Stimulated activated CD4-positive, alpha-beta T cell treated with anti-CD3 and anti-CD28 coated beads, TNF-alpha, amount 100 ng/mL, for 24 hours (primary cell): ENCODE measurements around the gene MAD2L2.
A peak's percentile ranks its signal among the peaks of the same experiment; 100 is the strongest.

Experiments
- DNase-seq, 3 experiments: peaks; one replicate each; pipeline ENCODE4 v3.0.0-alpha.2; 2020; ENCODE audit warnings: low read depth in 3 of 3

The MAD2L2 gene

GRCh38 chr1:11682287-11682771 lies 1.4 kb upstream of the MAD2L2 start:
- no peak for DNase-seq

DNA sequence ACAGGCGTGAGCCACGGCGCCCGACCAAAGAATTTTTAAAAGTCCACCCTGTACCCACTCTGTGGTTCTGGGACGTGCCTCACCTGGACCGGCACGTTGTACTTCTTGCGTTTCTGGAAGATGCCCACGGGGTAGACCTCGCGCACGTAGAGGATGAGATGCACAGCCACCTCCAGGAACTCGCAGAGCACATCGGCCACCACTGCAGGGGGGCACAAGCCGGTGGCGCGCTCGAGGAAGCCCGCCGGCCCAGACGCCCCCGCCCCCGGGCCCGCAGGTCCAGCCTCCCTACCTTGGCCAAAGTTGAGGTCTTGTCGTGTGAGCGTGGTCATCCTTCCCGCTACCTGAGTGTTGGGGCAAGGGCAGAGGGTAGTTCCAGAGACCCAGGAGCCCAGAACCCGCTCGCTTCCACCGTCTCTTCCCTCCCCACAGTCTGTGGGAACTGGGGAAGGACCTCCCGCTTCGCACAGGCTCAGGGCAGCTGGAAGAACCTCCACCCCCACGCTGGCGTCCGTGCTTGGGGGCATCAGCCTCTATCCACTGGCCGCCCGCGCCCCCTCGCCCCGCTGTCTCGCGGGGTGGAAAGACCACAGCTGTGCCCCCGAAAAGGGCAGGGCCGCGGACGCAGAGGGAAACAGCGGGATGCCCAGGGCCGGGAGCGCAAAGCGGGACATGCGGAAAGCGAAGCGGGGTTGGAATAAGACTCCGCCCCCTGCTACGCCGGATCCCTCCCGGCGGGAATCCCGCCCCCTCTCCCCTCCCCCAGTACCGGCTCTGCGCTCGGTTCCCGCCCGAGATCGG lies 478 bp downstream of the MAD2L2 start:
- no peak for DNase-seq

DNA sequence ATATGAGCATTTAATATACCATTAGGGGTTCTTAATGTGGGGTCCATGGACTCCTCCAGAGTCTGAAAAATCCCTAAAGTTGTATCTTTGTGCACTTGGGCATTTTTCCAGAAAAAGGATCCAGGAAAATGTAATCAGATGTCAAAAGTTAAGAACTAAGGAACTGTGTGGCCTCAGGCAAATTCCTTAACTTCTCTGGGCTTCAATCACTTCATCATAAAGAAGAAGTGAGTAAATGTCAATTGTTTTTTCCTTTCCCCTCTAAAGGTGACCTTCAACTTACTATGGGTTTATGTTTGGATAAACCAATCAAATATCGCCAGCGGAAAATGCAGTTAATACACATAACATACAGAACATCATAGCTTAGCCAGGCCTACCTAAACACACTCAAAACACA lies 2.5 kb downstream of the MAD2L2 start:
- DNase-seq = no peak

- DNase-seq = no peak
Observed at GRCh38 chr1:11676386-11677103, 4.4 kb downstream of the MAD2L2 start.

- DNase-seq = no peak
Observed at GRCh38 chr1:11675325-11675724, 5.6 kb downstream of the MAD2L2 start.

DNA sequence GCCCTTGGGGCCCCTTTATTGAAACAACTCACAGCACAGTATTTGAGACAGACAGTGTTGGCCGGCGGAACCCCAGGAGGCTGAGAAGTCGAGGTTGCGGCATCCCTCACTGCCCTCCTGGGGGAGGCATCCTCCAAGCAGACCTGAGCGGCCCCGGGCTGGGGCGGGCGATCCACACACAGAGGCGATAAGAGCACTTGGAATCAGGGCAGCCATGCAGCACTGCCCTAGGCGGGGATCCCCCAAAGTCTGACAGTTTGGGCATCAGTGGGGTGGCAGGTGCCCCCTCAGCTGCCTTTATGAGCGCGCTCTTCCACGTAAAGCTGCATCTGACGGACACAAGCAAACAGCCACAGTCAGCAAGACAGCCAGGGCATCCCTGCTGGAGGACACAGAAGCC lies 6.5 kb downstream of the MAD2L2 start:
- no peak for DNase-seq

DNA sequence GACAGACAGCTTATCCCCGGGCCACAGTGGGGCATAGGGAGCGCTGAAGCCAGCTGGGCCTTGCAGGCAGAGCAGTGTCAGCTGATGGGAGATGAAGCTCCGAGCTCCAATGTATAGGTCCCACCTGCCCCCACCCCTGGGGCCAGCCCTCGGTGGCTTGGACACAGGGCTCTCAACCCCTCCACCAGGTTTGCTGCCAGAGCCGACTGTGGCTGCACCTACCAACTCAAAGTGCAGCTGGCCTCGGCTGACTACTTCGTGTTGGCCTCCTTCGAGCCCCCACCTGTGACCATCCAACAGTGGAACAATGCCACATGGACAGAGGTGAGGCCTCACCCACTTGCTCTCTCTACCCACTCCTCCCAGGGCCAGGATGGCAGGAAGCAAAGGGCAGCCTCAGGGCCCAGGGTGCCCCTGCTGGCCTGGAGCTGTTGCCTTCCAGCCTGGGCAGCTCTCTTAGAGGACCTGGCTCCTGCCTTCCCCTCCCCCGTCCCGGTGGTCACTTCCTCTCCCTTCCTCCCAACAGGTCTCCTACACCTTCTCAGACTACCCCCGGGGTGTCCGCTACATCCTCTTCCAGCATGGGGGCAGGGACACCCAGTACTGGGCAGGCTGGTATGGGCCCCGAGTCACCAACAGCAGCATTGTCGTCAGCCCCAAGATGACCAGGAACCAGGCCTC lies 7.7 kb downstream of the MAD2L2 start:
- no peak for DNase-seq

GRCh38 chr1:11671544-11672286 lies 9.2 kb downstream of the MAD2L2 start:
- no peak for DNase-seq

DNA sequence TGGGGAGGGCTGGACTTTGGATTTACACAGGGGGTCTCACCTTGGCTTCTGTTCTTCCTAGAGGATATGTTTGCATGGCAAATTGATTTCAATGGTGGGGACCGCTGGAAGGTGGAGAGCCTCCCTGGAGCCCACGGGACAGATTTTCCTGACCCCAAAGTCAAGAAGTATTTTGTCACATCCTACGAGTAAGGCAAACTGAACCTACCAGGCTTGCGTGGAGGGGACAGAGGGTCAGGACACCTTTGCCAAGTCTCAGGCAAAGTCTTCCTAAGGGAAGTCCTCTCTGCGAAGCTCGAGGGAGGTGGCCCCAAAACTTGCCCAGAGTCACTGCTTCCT lies 9.8 kb downstream of the MAD2L2 start:
- no peak for DNase-seq

- no peak for DNase-seq
Observed at GRCh38 chr1:11670747-11671146, 10.2 kb downstream of the MAD2L2 start.

GRCh38 chr1:11668516-11668915 lies 12.4 kb downstream of the MAD2L2 start:
- no peak for DNase-seq

DNA sequence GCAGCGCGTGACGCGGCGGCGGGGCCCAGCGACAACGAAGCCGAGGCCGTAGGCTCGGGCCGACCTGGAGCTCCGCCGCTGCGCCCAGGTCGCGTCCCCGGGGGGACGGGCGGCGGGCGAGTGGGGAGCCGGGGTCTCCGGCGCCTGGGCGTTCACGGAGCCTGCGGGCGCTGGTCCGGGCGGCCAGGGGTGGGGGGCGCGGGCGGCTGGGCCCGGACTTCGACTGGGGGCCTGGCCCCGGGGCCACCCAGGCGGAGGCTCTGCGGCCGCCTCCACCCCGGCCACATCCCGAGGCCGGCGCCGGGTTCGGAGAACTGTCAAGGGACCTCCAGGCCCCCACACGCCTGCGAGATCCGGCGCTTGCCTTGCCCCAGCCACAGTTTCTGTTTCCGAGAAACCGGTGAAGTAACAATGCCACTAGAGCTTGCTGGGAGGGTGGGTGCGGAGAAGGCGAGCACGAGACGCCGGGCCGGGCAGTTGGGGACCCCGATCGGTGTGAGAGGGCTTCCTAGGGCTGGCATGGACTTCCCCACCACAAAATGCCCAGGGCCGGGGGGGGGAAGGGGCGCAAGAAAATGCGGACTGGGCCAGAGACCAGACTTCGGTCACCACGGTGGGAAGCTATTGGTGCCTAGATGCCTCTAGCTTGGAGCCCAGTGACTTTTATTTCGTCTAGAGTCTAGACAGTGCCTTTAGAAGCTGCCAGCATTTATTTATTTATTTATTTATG lies 16.4 kb downstream of the MAD2L2 start:
- peak in 1 of 3 experiments; percentile 47 for DNase-seq

GRCh38 chr1:11661103-11661502 lies 19.8 kb downstream of the MAD2L2 start:
- DNase-seq = no peak

GRCh38 chr1:11659748-11660147 lies 21.2 kb downstream of the MAD2L2 start:
- no peak for DNase-seq

GRCh38 chr1:11658542-11658941 lies 22.4 kb downstream of the MAD2L2 start:
- DNase-seq = no peak

DNA sequence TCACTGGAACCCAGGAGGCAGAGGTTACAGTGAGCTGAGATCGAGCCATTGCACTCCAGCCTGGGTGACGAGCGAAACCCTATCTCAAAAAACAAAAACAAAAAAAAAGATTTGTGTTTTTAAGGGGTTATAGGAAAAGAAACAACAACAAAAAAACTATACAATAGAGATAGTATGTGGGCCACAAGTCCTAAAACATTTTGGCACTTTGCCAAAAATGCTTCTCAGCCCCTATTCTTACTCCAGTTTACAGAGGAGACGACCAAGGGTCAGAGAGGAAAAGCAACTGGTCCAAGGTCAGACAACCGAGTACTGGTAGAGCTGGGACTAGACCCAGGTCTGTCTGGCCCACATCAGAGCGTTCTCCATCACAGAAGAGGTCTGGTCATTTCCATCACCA lies 23.3 kb downstream of the MAD2L2 start:
- DNase-seq = no peak

GRCh38 chr1:11654939-11655808 lies 25.8 kb downstream of the MAD2L2 start:
- DNase-seq = no peak

DNA sequence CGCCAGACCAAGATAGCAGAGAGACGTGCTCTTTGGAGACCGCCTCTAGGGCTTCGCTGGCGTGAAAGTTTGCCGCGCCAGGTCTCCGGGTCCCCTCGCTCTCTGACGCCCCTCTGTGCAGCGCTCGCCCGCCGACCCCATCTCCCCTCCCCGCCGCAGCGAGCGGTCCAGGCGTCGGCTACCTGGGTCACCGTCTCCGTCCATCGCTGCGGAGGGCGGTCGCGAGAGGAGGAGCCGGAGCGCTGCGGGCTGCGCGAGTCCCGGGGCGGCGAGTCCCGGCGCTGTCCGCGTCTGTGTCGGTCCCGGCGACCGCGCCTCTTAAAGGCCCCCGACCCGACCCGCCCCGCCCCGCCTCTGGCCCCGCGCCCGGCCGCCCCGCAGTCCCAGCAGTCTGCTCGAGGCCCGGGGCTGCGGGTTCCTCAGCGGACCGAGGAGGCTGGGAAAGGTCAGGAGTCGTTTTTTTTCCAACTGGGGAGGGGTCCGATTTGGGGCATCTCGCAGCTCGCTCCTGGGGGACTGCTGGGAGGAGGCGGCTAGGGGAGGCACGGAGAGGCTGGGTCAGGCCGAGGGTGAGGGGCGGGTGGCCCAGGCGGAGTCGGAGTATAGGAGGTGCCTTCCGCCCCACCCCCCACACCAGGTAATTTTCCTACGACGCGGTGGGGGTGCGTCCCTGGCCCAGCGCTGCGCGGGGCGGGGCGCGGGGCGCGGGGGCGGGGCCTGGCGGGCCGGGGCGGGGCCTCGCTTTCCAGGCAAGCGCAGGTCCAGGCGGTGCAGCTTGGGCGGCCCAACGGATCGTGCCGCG lies 26.6 kb downstream of the MAD2L2 start, which contains the start of the genes FBXO2 and FBXO44:
TSS of gene FBXO2 (minus strand) at position 293 of the 802 bp plus-strand sequence. CDS start at position 204, 89 bp downstream.
TSS of gene FBXO44 (plus strand) at position 741 of the 802 bp plus-strand sequence. CDS start 959 bp downstream, outside the sequence.
- peak; percentile 45 to 70 (median 53) for DNase-seq

DNA sequence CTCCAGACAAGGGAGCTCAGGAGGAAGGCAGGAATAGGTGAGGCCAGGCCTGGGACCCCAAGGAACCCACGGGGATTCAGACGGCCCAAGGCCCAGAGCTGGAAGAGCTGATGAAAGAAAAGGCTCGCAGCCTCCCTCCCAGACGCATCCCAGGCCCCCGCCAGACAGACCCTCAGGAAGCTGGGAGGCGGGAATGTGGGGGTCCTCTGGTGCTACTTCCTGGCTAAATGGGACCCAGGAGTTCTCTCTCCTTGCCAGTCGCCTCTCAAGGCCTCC lies 27.1 kb downstream of the MAD2L2 start:
- no peak for DNase-seq
